Pulmonary artery endothelial cell (primary cell): ENCODE data around the gene CNST. TPM values are rescaled to one million over a fixed set of nuclear protein-coding genes. Genes with fewer than 3 reads are reported as not detected.

ENCODE experiments used
- DNase-seq: peaks from one replicate; pipeline ENCODE4 v3.0.0-alpha.2; 2011; ENCODE audit warnings: low read depth, low spot score
- total RNA-seq: library from RNA; depleted of rRNA; stranded (reverse); fragments of >200 nt; gene quantifications from 2 replicates; pipeline ENCODE4 v1.2.3, GENCODE V29; 2014

Gene CNST
- total RNA-seq, result 14.2 and 17.5 TPM in 2 replicates

GRCh38 chr1:246566128-246566812 is at the start of gene CNST, which contains the start of gene TFB2M:
Gene CNST (plus strand): TSS chr1:246566456. CDS start chr1:246591563, 25,107 bp downstream.
Gene TFB2M (minus strand): TSS chr1:246566261. CDS start chr1:246566138, 123 bp downstream.
- peak; percentile 98 for DNase-seq

- DNase-seq, result no peak
Observed at GRCh38 chr1:246517391-246517790, 48.9 kb upstream of the CNST start.

- DNase-seq, result no peak
Observed at GRCh38 chr1:246518456-246519205, 47.6 kb upstream of the CNST start.

GRCh38 chr1:246519514-246519913 is 46.7 kb upstream of the CNST start:
- DNase-seq, result no peak

GRCh38 chr1:246526380-246526779 is 39.9 kb upstream of the CNST start:
- no peak for DNase-seq

GRCh38 chr1:246526915-246527314 is 39.3 kb upstream of the CNST start:
- no peak for DNase-seq

GRCh38 chr1:246527402-246528088 is 38.7 kb upstream of the CNST start:
- no peak for DNase-seq

GRCh38 chr1:246528933-246529731 is 37.1 kb upstream of the CNST start:
- DNase-seq, result no peak

- DNase-seq, result no peak
Observed at GRCh38 chr1:246530482-246530881, 35.8 kb upstream of the CNST start.

GRCh38 chr1:246532519-246532918 is 33.7 kb upstream of the CNST start:
- DNase-seq, result no peak

GRCh38 chr1:246533371-246533905 is 32.8 kb upstream of the CNST start:
- no peak for DNase-seq

GRCh38 chr1:246534114-246534513 is 32.1 kb upstream of the CNST start:
- no peak for DNase-seq

- DNase-seq, result no peak
Observed at GRCh38 chr1:246537441-246537840, 28.8 kb upstream of the CNST start.

- DNase-seq, result no peak
Observed at GRCh38 chr1:246537887-246538286, 28.4 kb upstream of the CNST start.

- DNase-seq, result no peak
Observed at GRCh38 chr1:246540738-246541491, 25.3 kb upstream of the CNST start.

GRCh38 chr1:246544001-246544400 is 22.3 kb upstream of the CNST start:
- no peak for DNase-seq

GRCh38 chr1:246549665-246550064 is 16.6 kb upstream of the CNST start:
- no peak for DNase-seq

GRCh38 chr1:246550402-246550801 is 15.9 kb upstream of the CNST start:
- no peak for DNase-seq

GRCh38 chr1:246552110-246552509 is 14.1 kb upstream of the CNST start:
- DNase-seq, result no peak

GRCh38 chr1:246554201-246554600 is 12.1 kb upstream of the CNST start:
- no peak for DNase-seq
